ENCODE measurements around the gene YWHAH. TPM values are rescaled to one million over a fixed set of nuclear protein-coding genes. Genes with fewer than 3 reads are reported as not detected.

The YWHAH gene
- total RNA-seq (ENCODE audit: unreplicated experiment) = 250 TPM
- long read RNA-seq, transcript YWHAH-201 (2 exons, 1,825 nt) = major isoform, 240 of 246 reads
- long read RNA-seq, partial matches to known transcripts = 1 of 246 reads
- long read RNA-seq, other reads (novel, unspliced or antisense) = 3 of 246 reads

DNA sequence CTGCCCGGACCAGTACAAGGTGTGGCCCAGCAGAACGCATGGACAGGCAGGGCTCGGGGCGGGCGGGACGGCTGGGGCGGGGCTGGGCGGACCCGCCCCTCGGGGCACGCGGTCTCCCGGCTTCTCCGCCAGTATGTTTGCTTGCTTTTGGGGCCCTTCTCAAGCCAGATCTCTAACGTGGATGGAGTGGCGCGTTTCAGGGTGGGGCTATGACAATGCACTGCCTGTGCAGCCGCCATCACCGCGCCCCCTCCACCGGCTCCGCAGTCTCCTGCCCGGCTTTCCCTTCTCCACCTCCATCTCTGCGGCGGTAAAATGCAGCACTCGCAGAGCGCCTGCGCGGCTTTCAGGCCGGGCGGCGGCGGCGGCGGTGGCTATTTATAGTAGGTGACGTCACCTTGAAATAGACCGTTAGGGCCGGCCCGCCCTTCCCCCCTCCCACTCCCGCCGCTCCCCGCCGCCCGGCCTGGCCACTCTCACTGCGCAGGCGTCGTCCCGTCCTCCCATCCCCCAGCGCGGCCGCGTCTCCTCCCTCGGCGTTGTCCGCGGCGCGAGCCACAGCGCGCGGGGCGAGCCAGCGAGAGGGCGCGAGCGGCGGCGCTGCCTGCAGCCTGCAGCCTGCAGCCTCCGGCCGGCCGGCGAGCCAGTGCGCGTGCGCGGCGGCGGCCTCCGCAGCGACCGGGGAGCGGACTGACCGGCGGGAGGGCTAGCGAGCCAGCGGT, at the start of gene YWHAH:
YWHAH (plus strand) TSS at position 558 of the 722 bp plus-strand sequence. CDS start 199 bp downstream, outside the sequence.
- DNase-seq = peak; percentile 98
- H3K27me3 Mint-ChIP-seq (ENCODE audit: unreplicated experiment) = peaks cover 7% of the 10 kb centered on the region
- TF ChIP-seq, protein P1, sequence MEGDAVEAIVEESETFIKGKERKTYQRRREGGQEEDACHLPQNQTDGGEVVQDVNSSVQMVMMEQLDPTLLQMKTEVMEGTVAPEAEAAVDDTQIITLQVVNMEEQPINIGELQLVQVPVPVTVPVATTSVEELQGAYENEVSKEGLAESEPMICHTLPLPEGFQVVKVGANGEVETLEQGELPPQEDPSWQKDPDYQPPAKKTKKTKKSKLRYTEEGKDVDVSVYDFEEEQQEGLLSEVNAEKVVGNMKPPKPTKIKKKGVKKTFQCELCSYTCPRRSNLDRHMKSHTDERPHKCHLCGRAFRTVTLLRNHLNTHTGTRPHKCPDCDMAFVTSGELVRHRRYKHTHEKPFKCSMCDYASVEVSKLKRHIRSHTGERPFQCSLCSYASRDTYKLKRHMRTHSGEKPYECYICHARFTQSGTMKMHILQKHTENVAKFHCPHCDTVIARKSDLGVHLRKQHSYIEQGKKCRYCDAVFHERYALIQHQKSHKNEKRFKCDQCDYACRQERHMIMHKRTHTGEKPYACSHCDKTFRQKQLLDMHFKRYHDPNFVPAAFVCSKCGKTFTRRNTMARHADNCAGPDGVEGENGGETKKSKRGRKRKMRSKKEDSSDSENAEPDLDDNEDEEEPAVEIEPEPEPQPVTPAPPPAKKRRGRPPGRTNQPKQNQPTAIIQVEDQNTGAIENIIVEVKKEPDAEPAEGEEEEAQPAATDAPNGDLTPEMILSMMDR (IDR thresholded peaks at IDR 0.05; ENCODE audit: partially characterized antibody, unreplicated experiment) = no peak
- no peaks in the 10 kb centered on the region for H3K36me3 Mint-ChIP-seq (ENCODE audit: unreplicated experiment)
- peaks cover 9% of the 10 kb centered on the region for H3K4me1 Mint-ChIP-seq (ENCODE audit: low read depth, unreplicated experiment)
- H3K4me3 Mint-ChIP-seq (ENCODE audit: unreplicated experiment) = peak within 1 kb of the TSS; percentile 89
- peak within 1 kb of the TSS; percentile 91 for H3K27ac Mint-ChIP-seq (ENCODE audit: unreplicated experiment)
- peaks cover 2% of the 10 kb centered on the region for H3K9me3 Mint-ChIP-seq (ENCODE audit: unreplicated experiment)

DNA sequence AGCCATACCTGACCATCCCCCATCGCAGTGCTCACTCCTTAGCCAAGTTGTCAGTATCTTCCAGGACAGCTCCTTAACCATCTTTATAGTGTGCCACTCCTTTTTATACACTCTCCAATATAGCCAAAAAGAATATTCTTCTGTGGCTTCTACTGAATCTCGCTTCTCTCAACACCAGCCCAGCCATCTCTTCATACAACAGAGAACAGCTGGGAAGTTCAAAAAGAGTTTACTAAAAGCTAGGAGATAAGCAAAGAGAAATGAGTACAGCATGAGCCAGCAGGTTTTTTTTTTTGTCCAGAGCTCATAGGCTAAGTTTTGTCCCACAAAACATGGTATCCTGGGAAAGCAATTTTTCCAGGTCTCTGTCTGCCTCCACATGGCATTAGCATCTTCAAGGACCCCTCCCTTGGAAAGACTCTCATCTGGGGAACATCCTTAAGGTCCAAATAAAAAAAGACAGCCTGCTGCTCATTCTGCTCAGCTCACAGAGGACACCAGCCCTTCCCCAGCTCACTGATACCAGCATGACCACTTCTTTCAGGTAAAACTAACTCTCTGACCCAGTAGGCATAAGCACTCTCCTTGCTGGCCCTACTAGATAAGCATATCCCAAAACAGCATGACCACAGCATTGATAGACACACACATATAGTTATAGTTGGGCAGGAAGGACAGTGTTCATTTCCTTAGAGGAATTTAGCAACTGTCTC, 48.8 kb upstream of the YWHAH start:
- Mint-ChIP-seq H3K9me3 (ENCODE audit: unreplicated experiment) (peaks cover 2% of the 10 kb centered on the region), H3K4me1 (ENCODE audit: low read depth, unreplicated experiment) (peaks cover 16% of the 10 kb centered on the region), H3K27ac (ENCODE audit: unreplicated experiment) (no peak overlapping the region), H3K4me3 (ENCODE audit: unreplicated experiment) (no peak overlapping the region), H3K36me3 (ENCODE audit: unreplicated experiment) (no peaks in the 10 kb centered on the region), H3K27me3 (ENCODE audit: unreplicated experiment) (no peaks in the 10 kb centered on the region)
- TF ChIP-seq, protein P1 (IDR thresholded peaks at IDR 0.05; ENCODE audit: partially characterized antibody, unreplicated experiment) = no peak
- DNase-seq = no peak

GRCh38 chr22:31896472-31896871, 47.9 kb upstream of the YWHAH start:
- Mint-ChIP-seq H3K9me3 (ENCODE audit: unreplicated experiment) (peaks cover 2% of the 10 kb centered on the region), H3K27ac (ENCODE audit: unreplicated experiment) (no peak overlapping the region), H3K36me3 (ENCODE audit: unreplicated experiment) (no peaks in the 10 kb centered on the region), H3K4me1 (ENCODE audit: low read depth, unreplicated experiment) (peaks cover 12% of the 10 kb centered on the region), H3K4me3 (ENCODE audit: unreplicated experiment) (no peak overlapping the region), H3K27me3 (ENCODE audit: unreplicated experiment) (no peaks in the 10 kb centered on the region)
- no peak for DNase-seq
- TF ChIP-seq, protein P1 (IDR thresholded peaks at IDR 0.05; ENCODE audit: partially characterized antibody, unreplicated experiment) = no peak

- DNase-seq = no peak
- TF ChIP-seq, protein P1 (IDR thresholded peaks at IDR 0.05; ENCODE audit: partially characterized antibody, unreplicated experiment) = no peak
- H3K36me3 Mint-ChIP-seq (ENCODE audit: unreplicated experiment) = no peaks in the 10 kb centered on the region
- no peak overlapping the region for H3K27ac Mint-ChIP-seq (ENCODE audit: unreplicated experiment)
- H3K9me3 Mint-ChIP-seq (ENCODE audit: unreplicated experiment) = no peaks in the 10 kb centered on the region
- no peaks in the 10 kb centered on the region for H3K27me3 Mint-ChIP-seq (ENCODE audit: unreplicated experiment)
- H3K4me1 Mint-ChIP-seq (ENCODE audit: low read depth, unreplicated experiment) = peaks cover 12% of the 10 kb centered on the region
- H3K4me3 Mint-ChIP-seq (ENCODE audit: unreplicated experiment) = no peak overlapping the region
These were observed 46.2 kb upstream of the YWHAH start for GRCh38 chr22:31897842-31898805.
